TTC549 (cell line): ENCODE results near the gene DCUN1D3.
"Not testable (repeated sequence)": the region's sequence is repeated elsewhere in the genome, so short reads cannot be mapped to it uniquely, and the experiment has no call there.

Source experiments
- FAIRE-seq: peaks from 2 replicates; lab custom pipeline; 2012; peaks lifted over from hg19 to GRCh38; lab: Jason Lieb, UNC

DCUN1D3 gene

DNA sequence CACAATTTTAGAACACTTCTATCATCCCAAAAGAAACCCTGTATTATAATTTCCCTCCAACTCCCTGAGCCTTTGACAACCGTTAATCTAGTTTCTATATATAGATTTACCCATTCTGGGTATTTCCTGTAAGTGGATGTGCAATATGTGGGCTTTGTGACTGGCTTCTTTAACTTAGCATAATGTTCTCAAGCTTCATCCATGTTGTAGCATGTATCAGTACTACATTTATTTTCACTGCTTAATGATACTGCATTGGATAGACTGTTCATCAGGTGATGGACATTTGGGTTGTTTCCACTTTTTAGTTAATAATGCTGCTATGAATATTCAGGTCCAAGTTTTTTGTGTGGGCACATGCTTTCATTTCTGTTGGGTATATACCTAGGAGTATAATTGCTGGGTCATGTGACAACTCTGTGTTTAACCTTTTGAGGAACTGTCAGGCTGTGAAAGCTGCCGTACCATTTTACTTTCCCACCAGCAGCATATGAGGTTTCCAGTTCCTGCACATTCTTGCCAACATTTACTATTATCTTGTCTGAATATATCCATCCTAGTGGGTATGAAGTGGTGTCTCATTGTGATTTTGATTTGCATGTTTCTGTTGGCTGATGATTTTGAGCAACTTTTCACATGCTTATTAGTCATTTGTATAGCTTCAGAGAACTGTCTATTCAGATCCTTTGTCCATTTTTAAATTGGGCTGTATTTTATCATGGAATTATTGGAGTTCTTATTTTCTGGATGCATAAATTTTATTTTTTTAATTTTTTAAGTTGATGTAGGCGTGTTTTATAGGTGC lies 77.4 kb downstream of the DCUN1D3 start:
- FAIRE-seq = no peak

DNA sequence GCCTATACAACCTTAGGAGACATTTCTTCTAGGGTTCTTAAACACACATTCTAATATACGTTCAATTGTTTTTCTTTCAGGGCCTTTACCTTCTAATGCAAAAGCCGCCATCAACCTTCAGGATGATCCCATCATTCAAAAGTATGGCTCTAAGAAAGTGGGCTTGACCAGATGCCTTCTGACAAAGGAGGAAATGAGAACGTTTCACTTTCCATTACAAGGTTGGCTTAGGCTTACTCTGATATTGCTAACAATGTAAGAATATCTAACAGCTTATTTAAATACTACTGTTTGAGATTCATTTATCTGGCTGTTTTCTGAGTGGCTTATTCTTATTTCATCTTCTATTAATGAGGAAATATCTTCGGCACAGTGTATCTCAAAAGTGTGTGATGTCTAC lies 78.5 kb downstream of the DCUN1D3 start:
- no peak for FAIRE-seq

DNA sequence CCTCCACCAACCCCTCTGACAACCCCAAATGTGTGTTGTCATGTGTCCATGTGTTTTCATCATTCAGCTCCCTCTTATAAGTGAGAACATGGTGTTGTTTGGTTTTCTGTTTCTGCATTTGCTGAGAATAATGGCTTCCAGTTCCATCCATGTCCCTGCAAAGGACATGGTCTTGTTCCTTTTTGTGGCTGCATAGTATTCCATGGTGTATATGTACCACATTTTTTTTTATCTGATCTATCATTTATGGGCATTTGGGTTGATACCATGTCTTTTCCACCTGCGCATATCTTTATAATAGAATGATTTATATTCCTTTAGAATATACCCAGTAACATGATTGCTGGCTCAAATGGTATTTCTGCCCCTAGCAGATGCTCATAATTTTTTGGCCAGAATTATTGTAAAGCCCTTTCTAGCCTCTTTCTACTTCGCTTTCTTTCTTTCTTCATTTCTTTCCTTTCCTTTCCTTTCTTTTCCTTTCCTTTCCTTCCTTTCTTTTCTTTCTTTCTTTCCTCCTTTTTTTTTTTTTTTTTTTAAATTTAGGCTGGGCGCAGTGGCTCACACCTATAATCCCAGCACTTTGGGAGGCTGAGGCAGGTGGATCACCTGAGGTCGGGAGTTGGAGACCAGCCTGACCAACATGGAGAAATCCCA lies 81.1 kb downstream of the DCUN1D3 start:
- FAIRE-seq = no peak

GRCh38 chr16:20814784-20815183 lies 85.4 kb downstream of the DCUN1D3 start:
- FAIRE-seq = no peak

- FAIRE-seq = no peak
Measured at GRCh38 chr16:20812510-20812909, 87.6 kb downstream of the DCUN1D3 start.

DNA sequence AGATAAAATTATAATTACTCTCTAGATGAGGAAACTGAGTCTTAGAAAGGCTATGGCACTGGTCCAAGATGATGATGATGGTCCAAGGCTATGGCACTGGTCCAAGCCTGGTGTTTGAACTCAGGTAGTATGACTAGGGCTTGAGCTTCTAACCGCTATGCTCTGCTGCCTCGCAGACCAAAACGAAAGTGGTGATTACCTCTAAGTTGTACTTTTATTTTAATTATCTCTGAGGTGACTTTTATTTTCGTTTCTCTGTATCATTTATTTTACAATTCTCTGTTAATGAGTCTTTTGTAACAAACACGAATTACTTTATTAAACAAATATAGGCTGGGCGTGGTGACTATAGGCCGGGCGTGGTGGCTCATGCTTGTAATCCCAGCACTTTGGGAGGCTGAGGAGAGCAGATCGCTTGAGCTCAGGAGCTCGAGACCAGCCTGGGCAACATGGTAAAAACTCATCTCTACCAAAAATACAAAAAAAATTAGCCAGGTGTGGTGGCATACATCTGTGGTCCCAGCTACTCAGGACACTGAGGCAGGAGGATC lies 88.2 kb downstream of the DCUN1D3 start:
- no peak for FAIRE-seq

- FAIRE-seq = no peak
Measured at GRCh38 chr16:20807862-20808261, 92.3 kb downstream of the DCUN1D3 start.

GRCh38 chr16:20806168-20807050 lies 93.7 kb downstream of the DCUN1D3 start, which contains the start of the genes ERI2 and REXO5:
ERI2 (minus strand) TSS chr16:20806472; CDS start chr16:20806430, 42 bp downstream.
REXO5 (plus strand) TSS chr16:20806527; CDS start chr16:20806954, 427 bp downstream.
- FAIRE-seq = no peak

- FAIRE-seq = not testable (repeated sequence)
Measured at GRCh38 chr16:20805684-20806167, 94.4 kb downstream of the DCUN1D3 start.
